ENCODE results near the gene TEX2. TPM values are rescaled to one million over a fixed set of nuclear protein-coding genes. Genes with fewer than 3 reads are reported as not detected.

The TEX2 gene
- total and polyA plus RNA-seq, 2 experiments from 2014 or later, result 26.9 to 37.0 TPM

DNA sequence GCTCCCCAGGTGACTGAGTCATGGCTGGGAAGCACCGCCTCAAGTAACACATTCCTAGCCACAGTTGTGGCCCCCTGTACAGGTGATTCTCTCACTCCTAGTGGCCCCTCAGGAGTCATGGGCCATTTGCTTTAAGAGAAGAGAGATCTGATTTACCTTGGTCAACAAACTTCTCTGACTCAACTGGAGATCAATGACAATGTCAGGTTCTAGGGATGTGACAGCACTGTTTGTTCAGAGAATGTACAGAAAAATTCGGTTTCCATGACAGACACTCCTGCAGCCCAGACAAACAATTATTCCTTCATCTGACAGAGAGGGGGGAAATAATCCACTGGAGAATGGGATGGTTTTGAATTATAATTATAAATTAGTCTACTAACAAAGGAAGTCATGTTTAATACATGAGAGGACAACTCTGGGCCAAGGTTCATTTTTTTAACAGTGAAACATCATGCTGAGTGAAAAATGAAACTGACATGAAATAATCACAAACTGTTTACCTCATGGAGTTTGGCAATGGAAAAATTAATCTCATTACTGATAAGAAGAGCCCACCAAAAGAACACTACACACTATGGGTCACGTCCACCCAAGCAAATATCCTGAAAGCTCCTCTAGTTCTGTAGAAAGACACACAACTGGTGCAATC, 142.8 kb downstream of the TEX2 start:
- Histone ChIP-seq H4K20me1 (ENCODE audit: insufficient read depth) (no peaks in the 10 kb centered on the region), H3K4me3 (no peak overlapping the region), H3K4me1 (ENCODE audit: insufficient read depth) (peaks cover 25% of the 10 kb centered on the region), H3K27ac (no peak overlapping the region), H3K36me3 (ENCODE audit: low read depth) (no peaks in the 10 kb centered on the region), H3K9ac (no peak overlapping the region), H3K4me2 (ENCODE audit: unreplicated experiment) (no peak overlapping the region), H3F3A (ENCODE audit: insufficient read depth) (peaks cover 13% of the 10 kb centered on the region), H3K9me2 (ENCODE audit: insufficient read depth) (no peaks in the 10 kb centered on the region), H3K27me3 (replicated peaks; ENCODE audit: insufficient read depth) (no peaks in the 10 kb centered on the region), H2AFZ (no peak overlapping the region), H3K9me3 (ENCODE audit: low read depth) (no peaks in the 10 kb centered on the region), H3K79me2 (ENCODE audit: insufficient read depth) (peaks cover 84% of the 10 kb centered on the region)
- in situ Hi-C loops (cut with MboI), result no loop called here
- no peak for TF ChIP-seq EZH2phosphoT487 (IDR thresholded peaks at IDR 0.05; ENCODE audit: insufficient read depth, low read depth)
- TF ChIP-seq EZH2 (IDR thresholded peaks at IDR 0.05; ENCODE audit: insufficient read depth, poor library complexity, severe bottlenecking), result no peak
- no peak for DNase-seq
- 96 to 100% methylated on average over 3 of the region's 3 CpGs for WGBS, 2 experiments (ENCODE audit: low coverage in 1 of 2, low lambda C conversion rate in 2 of 2, missing lambda C conversion rate in 2 of 2)

DNA sequence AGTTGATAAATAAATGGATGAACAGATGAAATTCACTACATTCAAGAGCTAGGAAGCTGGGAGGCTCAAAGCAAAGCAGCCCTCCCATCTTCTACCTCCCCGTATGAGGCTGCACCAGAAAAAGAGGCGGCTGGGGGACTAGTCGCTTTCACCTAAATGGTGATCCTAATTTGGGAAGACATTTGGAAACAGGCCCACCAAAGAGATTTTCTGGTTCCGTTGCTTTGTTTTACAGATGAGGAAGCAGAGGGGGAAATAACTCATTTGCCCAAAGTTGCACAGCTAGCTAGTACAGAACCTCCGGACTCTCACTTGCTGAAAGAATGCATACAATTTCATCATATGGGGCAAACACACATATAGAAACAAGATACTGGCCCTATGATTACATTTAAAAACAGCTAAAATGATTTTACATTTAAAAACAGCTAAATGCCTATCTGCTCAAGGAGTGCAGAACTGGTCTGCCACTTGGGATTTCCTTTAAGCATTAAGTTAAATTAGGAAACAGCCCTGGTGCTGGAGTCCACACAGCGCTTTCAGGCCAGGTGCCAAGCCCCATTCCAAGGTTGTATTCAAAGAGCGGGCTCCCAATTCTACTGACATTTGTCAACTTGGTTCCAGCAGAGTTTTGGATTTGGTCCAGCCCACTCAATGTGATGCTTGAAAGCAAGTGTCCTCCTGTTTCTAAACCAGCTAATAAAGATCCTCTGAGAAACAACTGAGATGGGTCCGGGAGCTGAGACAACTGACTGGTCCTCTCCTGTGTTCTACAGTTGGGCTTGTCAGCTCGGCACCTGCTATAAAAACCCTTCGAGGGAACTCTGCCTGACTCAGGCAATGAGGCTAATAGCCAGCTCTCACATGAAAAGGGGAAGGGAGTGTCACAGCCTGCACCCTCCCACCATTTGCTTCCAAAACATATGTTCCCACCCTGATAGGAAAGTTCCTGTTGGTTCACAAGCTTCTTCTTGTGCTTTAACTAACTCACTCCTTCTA, 144.8 kb downstream of the TEX2 start:
- in situ Hi-C loops (cut with MboI), result no loop called here
- WGBS, 2 experiments (ENCODE audit: low coverage in 1 of 2, low lambda C conversion rate in 2 of 2, missing lambda C conversion rate in 2 of 2), result 60 to 62% methylated on average over 10 of the region's 10 CpGs
- no peak for TF ChIP-seq EZH2 (IDR thresholded peaks at IDR 0.05; ENCODE audit: insufficient read depth, poor library complexity, severe bottlenecking)
- TF ChIP-seq EZH2phosphoT487 (IDR thresholded peaks at IDR 0.05; ENCODE audit: insufficient read depth, low read depth), result no peak
- Histone ChIP-seq H3K4me3 (no peak overlapping the region), H3K4me2 (ENCODE audit: unreplicated experiment) (no peak overlapping the region), H4K20me1 (ENCODE audit: insufficient read depth) (no peaks in the 10 kb centered on the region), H3K27ac (no peak overlapping the region), H3K79me2 (ENCODE audit: insufficient read depth) (peaks cover 76% of the 10 kb centered on the region), H2AFZ (no peak overlapping the region), H3K4me1 (ENCODE audit: insufficient read depth) (peaks cover 34% of the 10 kb centered on the region), H3K36me3 (ENCODE audit: low read depth) (no peaks in the 10 kb centered on the region), H3K9me3 (ENCODE audit: low read depth) (no peaks in the 10 kb centered on the region), H3K9me2 (ENCODE audit: insufficient read depth) (no peaks in the 10 kb centered on the region), H3F3A (ENCODE audit: insufficient read depth) (peaks cover 28% of the 10 kb centered on the region), H3K27me3 (replicated peaks; ENCODE audit: insufficient read depth) (no peaks in the 10 kb centered on the region), H3K9ac (no peak overlapping the region)
- DNase-seq, result peak; percentile 45

DNA sequence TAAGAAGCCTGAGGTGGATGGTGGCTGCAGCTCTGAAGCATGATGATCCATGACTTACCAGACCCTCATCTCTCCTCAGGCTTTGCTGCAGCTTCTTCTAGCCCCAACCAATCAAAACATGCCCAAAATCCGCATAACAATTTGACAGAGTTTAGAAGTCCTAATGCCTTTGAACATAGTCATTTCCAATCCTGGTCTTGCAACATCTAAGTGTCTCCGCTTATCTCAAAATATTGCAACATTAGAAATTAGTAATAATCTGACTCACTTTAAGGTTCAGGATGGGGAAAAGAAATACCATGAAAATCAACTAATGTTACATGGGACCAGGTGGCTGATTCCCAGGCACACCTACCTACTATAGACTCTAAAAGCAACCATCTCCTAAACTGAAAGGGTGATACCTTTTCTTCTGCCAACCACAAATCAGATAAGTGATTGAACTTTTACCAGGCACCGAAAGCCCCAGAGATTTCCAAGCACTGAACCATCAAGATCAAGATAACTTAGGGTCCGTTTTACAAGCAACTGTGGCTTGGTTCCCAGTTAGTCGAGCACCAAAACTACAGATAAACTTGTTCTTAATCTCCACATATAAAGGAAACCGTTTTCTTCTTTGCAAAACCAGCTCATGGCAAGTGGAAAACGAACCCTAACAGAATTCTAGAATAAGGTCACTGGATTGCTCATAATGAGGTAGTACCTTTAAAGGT, 147.1 kb downstream of the TEX2 start:
- TF ChIP-seq EZH2phosphoT487 (IDR thresholded peaks at IDR 0.05; ENCODE audit: insufficient read depth, low read depth) (no peak), EZH2 (IDR thresholded peaks at IDR 0.05; ENCODE audit: insufficient read depth, poor library complexity, severe bottlenecking) (no peak)
- Histone ChIP-seq H3K36me3 (ENCODE audit: low read depth) (no peaks in the 10 kb centered on the region), H3F3A (ENCODE audit: insufficient read depth) (peaks cover 28% of the 10 kb centered on the region), H3K27me3 (replicated peaks; ENCODE audit: insufficient read depth) (no peaks in the 10 kb centered on the region), H3K9me2 (ENCODE audit: insufficient read depth) (no peaks in the 10 kb centered on the region), H3K4me2 (ENCODE audit: unreplicated experiment) (peak overlapping the region; percentile 86), H2AFZ (no peak overlapping the region), H3K4me1 (ENCODE audit: insufficient read depth) (peaks cover 34% of the 10 kb centered on the region), H3K79me2 (ENCODE audit: insufficient read depth) (peaks cover 74% of the 10 kb centered on the region), H4K20me1 (ENCODE audit: insufficient read depth) (no peaks in the 10 kb centered on the region), H3K27ac (peak overlapping the region; percentile 68), H3K4me3 (peak overlapping the region; percentile 55), H3K9me3 (ENCODE audit: low read depth) (no peaks in the 10 kb centered on the region), H3K9ac (no peak overlapping the region; the same call in 1 of the 2 replicates)
- peak; percentile 91 for DNase-seq
- 37 to 40% methylated on average over 7 of the region's 7 CpGs for WGBS, 2 experiments (ENCODE audit: low coverage in 1 of 2, low lambda C conversion rate in 2 of 2, missing lambda C conversion rate in 2 of 2)
- in situ Hi-C loops (cut with MboI), result no loop called here

All from GM23248 (cell line).